AG04450 (cell line): ENCODE measurements around the gene NUP43. TPM values are rescaled to one million over a fixed set of nuclear protein-coding genes. Genes with fewer than 3 reads are reported as not detected.
A peak's percentile ranks its signal among the peaks of the same experiment; 100 is the strongest.

ENCODE experiments used
- CTCF ChIA-PET: fragments of 300-600, 350-600 bp; formaldehyde crosslinking; extraction: SDS; loops from one replicate; lab custom pipeline; 2022; ENCODE audit warnings: antibody characterized with exemption, inconsistent platforms; lab: Charles Lee
- POLR2A ChIA-PET: fragments of 350-600 bp; formaldehyde crosslinking; extraction: SDS; loops from one replicate; lab custom pipeline; 2021; ENCODE audit warnings: antibody characterized with exemption, inconsistent platforms; lab: Yijun Ruan, JAX
- DNase-seq: peaks from one replicate; pipeline ENCODE4 v3.0.0-alpha.2; 2011; ENCODE audit warnings: low read depth, low spot score
- H3K27ac ChIP-seq: one replicate; pipeline ENCODE4 v1.5.1; 2012; ENCODE audit warnings: low read depth, low read length, control low read depth
- H3K27me3 ChIP-seq: one replicate; pipeline ENCODE4 v1.6.0; 2012; ENCODE audit warnings: low read length; ENCODE audit not compliant: control insufficient read depth, insufficient read depth
- H3K4me3 ChIP-seq: 2 replicates; pipeline ENCODE4 v1.5.1; 2011; ENCODE audit warnings: mild to moderate bottlenecking, low read depth, low read length, control low read depth
- H3K9me3 ChIP-seq: 2 replicates; pipeline ENCODE4 v1.5.1; 2012; ENCODE audit warnings: low read length; ENCODE audit not compliant: control insufficient read depth, insufficient read depth
- CTCF ChIP-seq: IDR thresholded peaks from 2 replicates; pipeline ENCODE4 v1.5.1; 2011; ENCODE audit warnings: low read depth, low read length, control low read depth, inconsistent platforms
- polyA plus RNA-seq: library from polyadenylated mRNA; depleted of rRNA; stranded (reverse); fragments of >200 nt; gene quantifications from 2 replicates; pipeline ENCODE4 v1.2.3, GENCODE V29; 2011

Gene NUP43
- polyA plus RNA-seq, 1 experiment: 27.9 TPM

GRCh38 chr6:149717588-149718458 lies 28.5 kb downstream of the NUP43 start, which contains the start of gene LATS1:
LATS1 (minus strand) TSS chr6:149718101; CDS start chr6:149702126, 15,975 bp downstream.
- no peak for TF ChIP-seq CTCF
- Histone ChIP-seq H3K9me3 (no peaks in the 10 kb centered on the region), H3K27ac (peak within 1 kb of the TSS; percentile 93), H3K4me3 (peak within 1 kb of the TSS; percentile 90), H3K27me3 (no peaks in the 10 kb centered on the region)
- POLR2A ChIA-PET: interaction anchor here (0.5 to 1.0 kb wide), 6 partner anchors 9 to 153 kb away, joined by 3 to 5 read pairs (median 3); no protein-coding TSS in a partner anchor
- CTCF ChIA-PET: interaction anchor here (0.6 to 2.1 kb wide), 3 partner anchors 16 to 143 kb away, joined by 3 to 6 read pairs (median 3); partner anchors contain the start of gene NUP43
- peak; percentile 33 for DNase-seq

DNA sequence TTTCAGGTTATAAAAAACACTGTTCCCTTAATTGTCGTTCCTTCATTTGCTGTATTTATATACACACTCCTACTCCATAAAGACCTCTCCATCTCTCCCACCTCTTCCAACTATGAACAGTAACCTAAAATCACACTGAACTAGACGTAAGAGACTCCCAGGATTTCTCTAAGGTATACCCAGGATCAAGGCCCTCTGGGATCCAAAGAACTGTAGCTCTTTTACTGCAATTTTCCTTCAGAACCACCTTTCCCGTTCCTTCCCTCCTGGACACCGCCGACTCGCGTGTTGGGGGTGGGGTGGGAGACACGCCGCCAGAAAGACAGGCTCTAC lies 29.1 kb downstream of the NUP43 start:
- ChIA-PET CTCF (interaction anchor here (1.1 to 2.1 kb wide), 2 partner anchors 15 to 29 kb away, joined by 3 to 6 read pairs; partner anchors contain the start of gene NUP43), POLR2A (interaction anchor here (0.8 to 1.0 kb wide), 3 partner anchors 20 to 99 kb away, joined by 3 read pairs; no protein-coding TSS in a partner anchor)
- no peak for TF ChIP-seq CTCF
- no peaks in the 10 kb centered on the region for H3K9me3 ChIP-seq
- H3K27ac ChIP-seq: peak overlapping the region; percentile 93
- H3K27me3 ChIP-seq: no peaks in the 10 kb centered on the region
- no peak for DNase-seq
- H3K4me3 ChIP-seq: peak overlapping the region; percentile 90

- no peak for DNase-seq
- Histone ChIP-seq H3K4me3 (peak overlapping the region; percentile 90), H3K27ac (no peak overlapping the region), H3K9me3 (no peaks in the 10 kb centered on the region), H3K27me3 (no peaks in the 10 kb centered on the region)
- no peak for TF ChIP-seq CTCF
- POLR2A ChIA-PET: no interaction called here
- CTCF ChIA-PET: no interaction called here
Measured at GRCh38 chr6:149716181-149716963, 30.0 kb downstream of the NUP43 start.

- H3K27me3 ChIP-seq: no peaks in the 10 kb centered on the region
- ChIA-PET CTCF (interaction anchor here (0.7 kb wide), 1 partner anchor 9 kb away, joined by 3 read pairs; no protein-coding TSS in a partner anchor), POLR2A (no interaction called here)
- H3K4me3 ChIP-seq: no peak overlapping the region
- no peak for DNase-seq
- no peaks in the 10 kb centered on the region for H3K9me3 ChIP-seq
- TF ChIP-seq CTCF: no peak
- no peak overlapping the region for H3K27ac ChIP-seq
Measured at GRCh38 chr6:149714442-149714841, 31.9 kb downstream of the NUP43 start.
